ENCODE data around the gene OSBPL2. TPM values are rescaled to one million over a fixed set of nuclear protein-coding genes. Genes with fewer than 3 reads are reported as not detected.

Gene OSBPL2
- total and polyA plus RNA-seq, 7 donors, result 27.0 to 36.8 (median 31.7) TPM

DNA sequence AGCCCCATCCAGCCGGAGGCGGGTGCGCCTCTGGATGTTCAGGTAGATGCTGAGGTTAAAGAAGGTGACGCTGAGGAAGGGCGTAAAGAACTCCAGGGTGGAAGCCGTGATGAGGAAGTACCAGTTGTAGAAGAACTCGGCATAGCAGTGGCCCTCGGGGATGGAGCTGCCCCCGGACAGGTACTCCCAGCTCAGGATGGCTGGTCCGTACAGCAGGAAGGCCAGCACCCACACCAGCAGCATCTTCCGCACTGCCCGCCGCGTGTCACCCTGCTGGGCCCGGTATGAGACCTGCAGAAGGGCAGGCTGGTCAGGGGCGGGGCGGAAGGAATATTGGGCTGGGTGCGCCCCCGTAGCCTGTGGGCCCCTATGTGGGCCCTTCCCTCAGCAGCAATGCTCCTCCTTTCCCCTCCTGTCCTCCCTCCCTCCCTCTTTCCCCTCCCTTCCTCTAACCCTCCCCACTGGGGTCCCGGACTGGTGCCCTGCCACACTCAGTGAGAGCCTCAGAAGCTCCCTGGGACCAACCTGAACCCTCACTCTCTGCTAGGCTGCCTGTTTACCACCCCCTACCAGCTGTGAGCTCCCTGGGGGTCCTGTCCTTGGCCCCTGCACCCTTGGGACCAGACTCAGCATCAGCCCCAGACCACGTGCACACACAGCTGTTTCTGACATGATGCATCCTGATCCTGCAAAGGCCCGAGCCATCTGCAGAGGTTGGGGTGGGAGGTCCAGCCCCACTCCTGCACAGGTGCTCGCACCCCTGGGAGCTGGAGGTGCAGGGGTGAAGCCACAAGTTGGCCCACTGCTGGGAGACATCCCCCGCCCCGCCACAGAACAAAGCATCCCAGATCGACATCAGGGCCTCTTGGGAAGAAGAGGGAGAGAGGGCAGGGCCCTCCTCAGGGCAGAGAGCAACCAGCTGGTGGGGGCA, 21.4 kb upstream of the OSBPL2 start:
- WGBS, 2 donors, result 63 to 71% methylated on average over 26 of the region's 26 CpGs
- no peaks in the 10 kb centered on the region for H3K9me3 ChIP-seq
- H3K27me3 ChIP-seq, result peaks cover 48 to 86% (median 78%) of the 10 kb centered on the region in 3 donors
- no peaks in the 10 kb centered on the region for H3K36me3 ChIP-seq
- DNase-seq, result no peak
- H3K27ac ChIP-seq, result no peak overlapping the region
- no peak overlapping the region for H3K4me3 ChIP-seq
- no peak for TF ChIP-seq EP300 (IDR thresholded peaks at IDR 0.05)
- no peak for TF ChIP-seq POLR2AphosphoS5 (IDR thresholded peaks at IDR 0.05)
- no peak for TF ChIP-seq POLR2A (IDR thresholded peaks at IDR 0.05)
- TF ChIP-seq CTCF (IDR thresholded peaks at IDR 0.05), result no peak
- peaks cover 0 to 19% (median 18%) of the 10 kb centered on the region in 4 donors for H3K4me1 ChIP-seq
- intact Hi-C loops (cut with DNase I), result no loop called here

- 52 to 62% methylated on average over 38 of the region's 38 CpGs for WGBS, 2 donors
- TF ChIP-seq CTCF (IDR thresholded peaks at IDR 0.05), result no peak
- TF ChIP-seq POLR2A (IDR thresholded peaks at IDR 0.05), result no peak
- no peak for TF ChIP-seq EP300 (IDR thresholded peaks at IDR 0.05)
- no peak for TF ChIP-seq POLR2AphosphoS5 (IDR thresholded peaks at IDR 0.05)
- intact Hi-C loops (cut with DNase I), result no loop called here
- H3K9me3 ChIP-seq, result no peaks in the 10 kb centered on the region
- H3K4me1 ChIP-seq, result peaks cover 0 to 19% (median 18%) of the 10 kb centered on the region in 4 donors
- H3K36me3 ChIP-seq, result no peaks in the 10 kb centered on the region
- H3K27ac ChIP-seq, result no peak overlapping the region
- DNase-seq, result no peak
- no peak overlapping the region for H3K4me3 ChIP-seq
- peaks cover 58 to 91% (median 84%) of the 10 kb centered on the region in 3 donors for H3K27me3 ChIP-seq
These were observed 20.2 kb upstream of the OSBPL2 start for GRCh38 chr20:62217913-62218773.

DNA sequence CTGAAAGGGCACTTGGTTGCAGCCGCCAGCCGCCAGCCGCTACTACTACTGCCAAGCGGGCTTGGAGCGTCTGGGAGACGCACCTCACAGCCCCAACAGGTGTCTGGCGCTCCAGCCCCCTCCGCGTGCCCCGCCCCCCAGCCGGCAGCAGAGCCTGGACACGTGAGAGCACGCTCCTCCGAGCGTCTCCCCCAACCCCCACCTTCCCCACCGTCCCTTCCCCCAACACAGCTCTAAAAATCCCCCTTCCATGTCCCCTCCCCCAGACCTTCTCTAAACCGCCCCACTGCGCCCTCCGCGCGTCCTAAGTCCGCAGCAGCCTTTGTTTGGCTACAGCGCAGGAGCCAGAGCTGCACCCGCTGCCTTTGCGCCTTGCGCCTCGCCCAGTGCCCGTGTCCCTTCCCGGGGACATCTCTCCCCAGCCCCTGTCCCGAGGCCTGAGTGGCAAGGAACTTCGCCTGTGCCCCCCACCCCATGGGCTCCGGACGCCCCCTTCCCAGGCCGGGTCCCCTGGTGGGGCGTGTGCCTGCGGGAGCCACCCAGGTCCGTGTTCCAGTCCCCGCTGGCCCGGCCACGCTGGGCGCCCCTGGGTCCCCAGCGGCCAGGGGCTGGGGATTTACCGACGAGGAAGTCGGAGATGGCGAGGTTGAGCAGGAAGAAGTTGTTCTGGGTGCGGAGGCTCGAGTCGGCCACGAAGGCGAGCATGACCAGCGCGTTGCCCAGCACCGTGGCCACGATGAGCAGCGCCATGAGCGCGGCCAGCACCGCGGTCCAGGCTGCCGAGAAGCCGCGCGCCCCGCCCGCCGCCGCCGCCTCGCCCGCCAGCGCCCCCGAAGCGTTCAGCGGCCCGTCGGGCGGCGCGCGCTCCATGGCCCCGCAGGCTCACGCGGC, 19.0 kb upstream of the OSBPL2 start:
- Histone ChIP-seq H3K4me3 (peak overlapping the region in 3 of 4 donors; percentile 31 to 47 (median 43)), H3K4me1 (peaks cover 0 to 19% (median 18%) of the 10 kb centered on the region in 4 donors), H3K27ac (no peak overlapping the region), H3K27me3 (peaks cover 58 to 95% (median 86%) of the 10 kb centered on the region in 3 donors), H3K9me3 (no peaks in the 10 kb centered on the region), H3K36me3 (no peaks in the 10 kb centered on the region)
- DNase-seq, result no peak
- intact Hi-C loops (cut with DNase I), result no loop called here
- WGBS, 2 donors, result 2% methylated on average over 84 of the region's 84 CpGs
- TF ChIP-seq POLR2A (IDR thresholded peaks at IDR 0.05) (no peak), CTCF (IDR thresholded peaks at IDR 0.05) (no peak), POLR2AphosphoS5 (IDR thresholded peaks at IDR 0.05) (no peak), EP300 (IDR thresholded peaks at IDR 0.05) (no peak)

DNA sequence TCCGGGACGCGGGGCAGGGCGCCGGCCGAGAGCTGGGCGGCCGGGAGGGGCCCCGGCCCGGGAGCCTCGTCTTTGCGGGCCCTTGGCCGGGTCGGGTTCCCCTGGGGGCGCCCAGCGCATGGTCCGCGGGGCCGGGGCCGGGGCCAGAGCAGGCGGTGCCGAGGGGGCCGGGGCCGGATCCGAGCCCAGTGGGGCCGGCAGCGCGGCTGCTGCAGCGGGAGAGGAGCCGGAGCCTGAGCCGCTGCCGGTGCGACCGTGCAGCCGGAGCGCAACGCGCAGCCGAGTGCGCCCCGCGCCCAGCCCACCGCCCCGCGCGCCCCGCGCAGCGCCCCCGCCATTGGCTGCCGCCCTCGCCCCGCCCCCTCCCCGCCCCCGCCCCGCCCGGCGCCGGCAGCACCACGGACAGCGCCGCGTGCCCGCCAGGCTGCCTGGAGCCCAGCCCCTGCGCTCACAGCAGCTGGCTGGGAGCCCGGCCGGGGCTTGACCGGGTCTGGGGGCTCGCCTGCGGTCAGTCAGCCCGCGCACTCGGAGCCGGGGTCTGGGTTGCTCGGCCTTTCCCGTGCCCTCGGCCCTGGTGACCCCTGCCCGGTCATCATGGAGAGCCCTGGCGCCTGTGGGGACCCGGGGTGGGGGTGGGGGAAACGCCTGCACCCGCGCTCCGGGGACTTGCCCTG, 18.2 kb upstream of the OSBPL2 start, which contains the start of gene HRH3:
TSS of gene HRH3 (minus strand) at position 287 of the 674 bp plus-strand sequence. CDS start 308 bp downstream, outside the sequence.
- Histone ChIP-seq H3K4me3 (peak within 1 kb of the TSS in 3 of 4 donors; percentile 31 to 47 (median 43)), H3K4me1 (peaks cover 0 to 19% (median 18%) of the 10 kb centered on the region in 4 donors), H3K27ac (no peak within 1 kb of the TSS), H3K9me3 (no peaks in the 10 kb centered on the region), H3K27me3 (peaks cover 55 to 95% (median 82%) of the 10 kb centered on the region in 3 donors), H3K36me3 (no peaks in the 10 kb centered on the region)
- intact Hi-C loops (cut with DNase I), result no loop called here
- 1% methylated on average over 84 of the region's 84 CpGs for WGBS, 2 donors
- TF ChIP-seq EP300 (IDR thresholded peaks at IDR 0.05) (no peak), POLR2AphosphoS5 (IDR thresholded peaks at IDR 0.05) (no peak), POLR2A (IDR thresholded peaks at IDR 0.05) (no peak), CTCF (IDR thresholded peaks at IDR 0.05) (no peak)
- no peak for DNase-seq
